Right atrium auricular region (tissue), 2 donors: ENCODE measurements around the gene DYRK1A. TPM values are rescaled to one million over a fixed set of nuclear protein-coding genes. Genes with fewer than 3 reads are reported as not detected.

Source experiments
- DNase-seq: peaks from one replicate; pipeline ENCODE4 v3.0.0-alpha.2; 2019; ENCODE audit warnings: low spot score
- H3K27ac ChIP-seq, 2 donors: fragments of 200-600 bp; sonication (generic); 1 replicate in 1 of 2; 2 replicates in 1 of 2; pipeline ENCODE4 v1.5.1; 2016 to 2019
- H3K27me3 ChIP-seq, 2 donors: fragments of 200-600 bp; sonication (generic); one replicate each; pipeline versions ENCODE4 v1.5.1 to v1.6.0; 2017 to 2019
- H3K36me3 ChIP-seq: fragments of 200-600 bp; sonication (generic); one replicate; pipeline ENCODE4 v1.5.1; 2016
- H3K4me1 ChIP-seq, 2 donors: fragments of 200-600 bp; sonication (generic); one replicate each; pipeline versions ENCODE4 v1.5.1 to v1.6.0; 2017 to 2019
- H3K4me3 ChIP-seq, 2 donors: fragments of 200-600 bp; sonication (generic); 1 replicate in 1 of 2; 2 replicates in 1 of 2; pipeline ENCODE4 v1.5.1; 2017 to 2019; ENCODE audit warnings: mild to moderate bottlenecking in 1 of 2, moderate library complexity in 1 of 2
- H3K9me3 ChIP-seq, 2 donors: fragments of 200-600 bp; sonication (generic); one replicate each; pipeline ENCODE4 v1.5.1; 2019
- CTCF ChIP-seq, 2 donors: fragments of 200-600 bp; sonication (generic); IDR thresholded peaks; one replicate each; pipeline ENCODE4 v1.5.1; 2019; ENCODE audit warnings: antibody characterized with exemption in 2 of 2
- total RNA-seq, 2 donors: library from RNA; depleted of rRNA; stranded (reverse); fragments of >200 nt; gene quantifications; one replicate each; pipeline ENCODE4 v1.1.0, GENCODE V29; 2016

The DYRK1A gene
- total RNA-seq, 2 donors from 2014 or later, result 69.3 to 94.7 TPM

- no peak for TF ChIP-seq CTCF (IDR thresholded peaks at IDR 0.05)
- Histone ChIP-seq H3K36me3 (no peaks in the 10 kb centered on the region), H3K4me1 (peaks cover 0 to 87% of the 10 kb centered on the region in 2 donors), H3K27me3 (no peaks in the 10 kb centered on the region), H3K27ac (no peak overlapping the region), H3K9me3 (no peaks in the 10 kb centered on the region), H3K4me3 (no peak overlapping the region)
- no peak for DNase-seq
Observed at GRCh38 chr21:37416914-37417313, 50.3 kb downstream of the DYRK1A start.

- Histone ChIP-seq H3K4me1 (peaks cover 0 to 74% of the 10 kb centered on the region in 2 donors), H3K4me3 (no peak overlapping the region), H3K27ac (no peak overlapping the region), H3K36me3 (no peaks in the 10 kb centered on the region), H3K27me3 (no peaks in the 10 kb centered on the region), H3K9me3 (no peaks in the 10 kb centered on the region)
- DNase-seq, result no peak
- no peak for TF ChIP-seq CTCF (IDR thresholded peaks at IDR 0.05)
Observed at GRCh38 chr21:37419228-37419906, 52.8 kb downstream of the DYRK1A start.

GRCh38 chr21:37421306-37421705 is 54.7 kb downstream of the DYRK1A start:
- no peak for DNase-seq
- no peak for TF ChIP-seq CTCF (IDR thresholded peaks at IDR 0.05)
- H3K27ac ChIP-seq, result no peak overlapping the region
- H3K36me3 ChIP-seq, result no peaks in the 10 kb centered on the region
- H3K9me3 ChIP-seq, result no peaks in the 10 kb centered on the region
- H3K27me3 ChIP-seq, result no peaks in the 10 kb centered on the region
- no peak overlapping the region for H3K4me3 ChIP-seq
- H3K4me1 ChIP-seq, result peaks cover 0 to 73% of the 10 kb centered on the region in 2 donors

GRCh38 chr21:37422382-37422781 is 55.8 kb downstream of the DYRK1A start:
- no peak for TF ChIP-seq CTCF (IDR thresholded peaks at IDR 0.05)
- Histone ChIP-seq H3K4me3 (no peak overlapping the region), H3K27ac (no peak overlapping the region)

GRCh38 chr21:37423103-37423502 is 56.5 kb downstream of the DYRK1A start:
- Histone ChIP-seq H3K36me3 (no peaks in the 10 kb centered on the region), H3K27ac (no peak overlapping the region), H3K27me3 (no peaks in the 10 kb centered on the region), H3K9me3 (no peaks in the 10 kb centered on the region), H3K4me1 (peaks cover 0 to 58% of the 10 kb centered on the region in 2 donors), H3K4me3 (no peak overlapping the region)
- no peak for DNase-seq
- TF ChIP-seq CTCF (IDR thresholded peaks at IDR 0.05), result no peak

More at GRCh38 chr21:37422382-37422781, 55.8 kb downstream of the DYRK1A start:
- Histone ChIP-seq H3K27me3 (no peaks in the 10 kb centered on the region), H3K36me3 (no peaks in the 10 kb centered on the region), H3K9me3 (no peaks in the 10 kb centered on the region), H3K4me1 (peaks cover 0 to 64% of the 10 kb centered on the region in 2 donors)
- no peak for DNase-seq

GRCh38 chr21:37424396-37424795 is 57.8 kb downstream of the DYRK1A start:
- peak overlapping the region; percentile 1 to 43 for H3K27ac ChIP-seq
- DNase-seq, result no peak
- H3K4me1 ChIP-seq, result peaks cover 0 to 51% of the 10 kb centered on the region in 2 donors
- H3K36me3 ChIP-seq, result no peaks in the 10 kb centered on the region
- no peak overlapping the region for H3K4me3 ChIP-seq
- TF ChIP-seq CTCF (IDR thresholded peaks at IDR 0.05), result no peak
- H3K27me3 ChIP-seq, result no peaks in the 10 kb centered on the region
- H3K9me3 ChIP-seq, result no peaks in the 10 kb centered on the region
